HCT116 (cell line): Measurements from ENCODE around the gene MEN1.

ENCODE experiments used
- CTCF ChIP-seq, 3 experiments: fragments of 200-600 bp in 1 of 3; sonication (generic) in 1 of 3; IDR thresholded peaks in 2 of 3; conservative IDR thresholded peaks in 1 of 3; 2 replicates each; pipeline ENCODE4 v1.5.1; 2012 to 2017; ENCODE audit warnings: low read depth in 2 of 3, low read length in 2 of 3, antibody characterized with exemption in 1 of 3, borderline replicate concordance in 1 of 3, control low read depth in 1 of 3, mild to moderate bottlenecking in 1 of 3, mixed read lengths in 1 of 3, mixed run types in 1 of 3, moderate library complexity in 1 of 3; ENCODE audit not compliant: insufficient read depth in 1 of 3
- EGR1 ChIP-seq: IDR thresholded peaks from 2 replicates; pipeline ENCODE4 v1.6.1; 2012; ENCODE audit warnings: low read depth
- EZH2 ChIP-seq: fragments of 200-600 bp; sonication (generic); IDR thresholded peaks from 2 replicates; pipeline ENCODE4 v1.6.1; 2017; ENCODE audit warnings: antibody characterized with exemption, mixed run types
- EZH2phosphoT487 ChIP-seq: fragments of 200-600 bp; IDR thresholded peaks from 2 replicates; pipeline ENCODE4 v1.6.1; 2018; ENCODE audit warnings: antibody characterized with exemption, borderline replicate concordance
- POLR2A ChIP-seq: IDR thresholded peaks from 2 replicates; pipeline ENCODE4 v1.7.0; 2011; ENCODE audit warnings: borderline replicate concordance; ENCODE audit not compliant: insufficient read depth, insufficient read length; ENCODE audit errors: extremely low read depth
- POLR2AphosphoS5 ChIP-seq: IDR thresholded peaks from 2 replicates; pipeline ENCODE4 v1.6.1; 2011; ENCODE audit warnings: mild to moderate bottlenecking, low read depth, low read length, moderate library complexity
- REST ChIP-seq: IDR thresholded peaks from 2 replicates; pipeline ENCODE4 v1.6.1; 2012; ENCODE audit warnings: low read depth
- TCF7L2 ChIP-seq: IDR thresholded peaks from 2 replicates; pipeline ENCODE4 v1.7.0; 2011; ENCODE audit warnings: borderline replicate concordance, inconsistent platforms; ENCODE audit not compliant: insufficient read depth, insufficient read length; ENCODE audit errors: extremely low read depth
- ZBTB33 ChIP-seq: IDR thresholded peaks from 2 replicates; pipeline ENCODE4 v1.6.1; 2011; ENCODE audit warnings: mild to moderate bottlenecking, low read length, moderate library complexity; ENCODE audit not compliant: insufficient replicate concordance; ENCODE audit errors: extremely low read depth
- ZNF274 ChIP-seq: fragments of 200-500 bp; sonication (Bioruptor generic); IDR thresholded peaks from 2 replicates; pipeline ENCODE4 v1.6.1; 2014; ENCODE audit warnings: mild to moderate bottlenecking, low read depth, low read length, inconsistent platforms
- TF ChIP-seq, protein P1 (sequence below): IDR thresholded peaks from 2 replicates; pipeline ENCODE4 v1.6.1; 2012

DNA sequence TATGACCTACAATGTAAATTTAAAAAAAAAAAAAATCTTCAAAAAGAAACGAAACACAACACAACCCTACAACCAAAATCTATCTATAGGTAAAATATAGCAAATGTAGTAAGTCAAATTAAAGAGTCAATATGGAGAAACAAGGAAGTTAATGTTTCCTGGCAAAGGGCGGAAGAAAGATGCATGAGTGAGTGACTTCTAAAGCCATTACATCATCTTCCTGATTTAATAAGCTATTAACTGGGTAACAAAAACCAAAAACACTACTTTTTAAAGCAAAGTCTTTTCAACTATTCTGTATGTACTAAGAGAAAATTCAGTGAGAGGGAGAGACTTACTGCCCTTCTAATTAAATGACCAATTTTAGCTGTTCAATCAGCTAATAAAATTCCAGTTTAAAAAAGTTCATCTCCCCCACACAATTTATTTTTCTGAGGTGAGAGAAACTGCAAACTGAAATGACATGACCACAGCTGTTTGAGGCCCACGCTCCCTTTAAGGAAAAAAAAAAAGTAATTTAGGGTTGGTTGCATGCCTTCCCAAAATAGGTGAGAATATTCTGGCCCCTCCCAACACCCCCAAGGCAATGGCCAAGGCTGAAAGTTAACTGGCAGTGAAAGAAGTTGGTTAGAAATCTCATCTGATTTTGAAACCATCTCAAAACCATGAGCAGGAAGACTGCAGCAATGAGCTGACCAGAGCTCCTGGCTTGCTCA, 37.9 kb downstream of the MEN1 start:
- TF ChIP-seq CTCF (IDR thresholded peaks at IDR 0.05 in 2 of 3, conservative IDR thresholded peaks at IDR 0.05 in 1 of 3; ENCODE audit: borderline replicate concordance in 1 of 3, insufficient read depth in 1 of 3, low read depth in 2 of 3, low read length in 2 of 3) (no peak), EZH2 (no peak), EGR1 (no peak), POLR2A (no peak), ZBTB33 (no peak), REST (no peak), TCF7L2 (no peak), ZNF274 (no peak), POLR2AphosphoS5 (no peak), EZH2phosphoT487 (no peak)
- TF ChIP-seq, protein P1, sequence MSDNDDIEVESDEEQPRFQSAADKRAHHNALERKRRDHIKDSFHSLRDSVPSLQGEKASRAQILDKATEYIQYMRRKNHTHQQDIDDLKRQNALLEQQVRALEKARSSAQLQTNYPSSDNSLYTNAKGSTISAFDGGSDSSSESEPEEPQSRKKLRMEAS, result no peak
